Erythroblast (primary cell): ENCODE results near the gene PTPRN2.

Experiments
- GATA1 ChIP-seq: IDR thresholded peaks from 2 replicates; pipeline ENCODE4 v1.6.1; 2011; ENCODE audit warnings: low read depth, mild to moderate bottlenecking, control low read depth, low read length, moderate library complexity
- POLR2A ChIP-seq: IDR thresholded peaks from 2 replicates; pipeline ENCODE4 v1.6.1; 2011; ENCODE audit warnings: mild to moderate bottlenecking, low read length

GRCh38 chr7:158054611-158055010, 533.0 kb downstream of the PTPRN2 start:
- TF ChIP-seq POLR2A (no peak), GATA1 (no peak)
